KG1 (cell line): ENCODE results near the gene CALHM3.
"Not testable (repeated sequence)": the region's sequence is repeated elsewhere in the genome, so short reads cannot be mapped to it uniquely, and the experiment has no call there.

Source experiments
- DNase-seq: peaks from one replicate; lab custom pipeline; 2025; lab: John Stamatoyannopoulos, UW

Gene CALHM3

DNA sequence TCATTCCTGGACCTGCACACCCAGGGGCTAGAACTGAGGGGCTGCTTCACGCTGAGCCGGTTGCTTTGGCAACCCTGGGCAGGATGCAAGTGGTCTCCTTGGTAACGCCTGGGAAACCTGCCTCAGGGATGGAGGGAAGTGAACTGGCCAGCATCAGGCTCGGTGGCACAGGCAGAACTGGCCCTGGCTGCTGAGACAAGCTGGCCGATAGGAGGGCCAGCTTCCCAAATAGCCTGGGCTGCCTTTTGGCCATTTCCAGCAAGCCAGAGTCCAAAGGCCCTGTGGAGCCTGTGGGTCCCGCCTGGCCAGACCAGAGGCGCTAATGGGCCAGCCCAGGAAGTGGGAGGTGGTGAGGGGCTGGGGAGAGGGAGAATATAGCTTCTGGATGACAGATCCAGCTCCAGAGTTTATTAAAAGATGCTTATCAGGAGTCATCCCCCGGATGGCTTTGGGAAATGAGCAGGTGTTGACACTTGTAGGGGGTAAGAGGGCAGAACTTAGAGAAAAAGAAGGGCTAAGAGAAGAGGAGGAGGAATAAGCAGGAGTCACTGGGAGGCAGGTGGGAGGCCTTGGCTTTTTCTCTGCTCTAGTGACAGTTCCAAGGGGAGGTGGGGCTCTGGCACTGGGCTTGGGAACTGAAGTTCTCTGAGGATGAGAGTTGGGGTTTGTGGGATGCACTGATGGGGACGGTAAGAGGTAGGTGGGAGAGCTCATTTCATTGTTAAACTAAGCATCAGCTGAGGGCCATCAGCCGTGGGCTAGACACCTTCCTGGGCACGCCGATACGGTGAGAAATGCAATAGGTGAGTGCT is 24.0 kb upstream of the CALHM3 start:
- no peak for DNase-seq

- no peak for DNase-seq
These were observed 22.1 kb upstream of the CALHM3 start for GRCh38 chr10:103501186-103501585.

- no peak for DNase-seq
These were observed 21.4 kb upstream of the CALHM3 start for GRCh38 chr10:103500481-103500880.

GRCh38 chr10:103499881-103500280 is 20.8 kb upstream of the CALHM3 start:
- DNase-seq, result no peak

DNA sequence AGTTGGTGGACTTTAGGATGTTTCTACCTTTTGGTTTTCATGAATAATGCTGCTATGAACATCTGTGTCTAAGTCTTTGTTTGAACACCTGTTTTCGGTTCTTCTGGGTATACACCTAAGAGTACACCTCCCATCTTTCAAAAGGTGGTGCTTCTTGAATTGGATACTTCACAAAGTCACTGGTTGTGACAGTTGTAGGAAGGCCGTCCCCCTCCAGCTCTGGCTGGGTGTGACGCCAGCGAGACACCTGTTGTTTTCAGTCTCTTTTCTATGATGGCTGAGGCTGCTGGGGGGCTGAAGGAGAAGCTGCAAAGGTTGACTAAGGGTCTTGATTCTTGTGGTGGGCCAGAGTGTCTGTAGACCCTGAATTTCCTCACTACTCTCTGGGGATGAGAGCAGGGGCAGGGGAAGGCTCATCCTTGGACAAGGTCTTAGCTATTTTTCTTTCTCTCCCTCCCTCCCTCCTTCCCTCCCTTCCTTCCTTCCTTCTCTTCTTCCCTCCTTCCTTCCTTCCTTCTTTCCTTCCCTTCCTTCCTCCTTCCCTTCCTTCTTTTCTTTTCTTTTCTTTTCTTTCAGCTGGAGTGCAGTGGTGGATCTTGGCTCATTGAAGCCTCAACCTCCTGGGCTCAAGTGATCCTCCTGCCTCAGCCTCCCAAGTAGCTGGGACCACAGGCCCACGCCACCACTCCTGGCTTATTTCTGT is 20.0 kb upstream of the CALHM3 start:
- no peak for DNase-seq

GRCh38 chr10:103497161-103497915 is 18.3 kb upstream of the CALHM3 start:
- no peak for DNase-seq

DNA sequence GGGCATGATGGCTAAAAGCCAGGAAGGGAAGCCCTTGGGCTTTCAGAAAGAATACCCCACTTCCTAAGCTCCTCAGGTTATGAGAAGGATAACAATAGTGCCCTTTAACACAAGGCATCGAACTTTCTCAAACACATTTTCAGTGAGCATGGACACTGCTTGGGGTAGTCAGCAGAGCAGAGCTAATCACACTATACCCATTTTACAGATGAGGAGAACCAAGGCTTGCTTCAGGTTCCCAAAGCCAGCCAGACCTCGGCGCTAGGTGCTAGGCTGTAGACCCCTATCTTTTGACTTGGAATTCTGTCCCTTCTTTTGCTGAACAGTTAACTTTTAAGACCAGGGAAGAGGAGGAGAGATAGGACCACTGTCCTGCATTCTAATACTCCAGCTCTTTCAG is 16.3 kb upstream of the CALHM3 start:
- DNase-seq, result no peak

DNA sequence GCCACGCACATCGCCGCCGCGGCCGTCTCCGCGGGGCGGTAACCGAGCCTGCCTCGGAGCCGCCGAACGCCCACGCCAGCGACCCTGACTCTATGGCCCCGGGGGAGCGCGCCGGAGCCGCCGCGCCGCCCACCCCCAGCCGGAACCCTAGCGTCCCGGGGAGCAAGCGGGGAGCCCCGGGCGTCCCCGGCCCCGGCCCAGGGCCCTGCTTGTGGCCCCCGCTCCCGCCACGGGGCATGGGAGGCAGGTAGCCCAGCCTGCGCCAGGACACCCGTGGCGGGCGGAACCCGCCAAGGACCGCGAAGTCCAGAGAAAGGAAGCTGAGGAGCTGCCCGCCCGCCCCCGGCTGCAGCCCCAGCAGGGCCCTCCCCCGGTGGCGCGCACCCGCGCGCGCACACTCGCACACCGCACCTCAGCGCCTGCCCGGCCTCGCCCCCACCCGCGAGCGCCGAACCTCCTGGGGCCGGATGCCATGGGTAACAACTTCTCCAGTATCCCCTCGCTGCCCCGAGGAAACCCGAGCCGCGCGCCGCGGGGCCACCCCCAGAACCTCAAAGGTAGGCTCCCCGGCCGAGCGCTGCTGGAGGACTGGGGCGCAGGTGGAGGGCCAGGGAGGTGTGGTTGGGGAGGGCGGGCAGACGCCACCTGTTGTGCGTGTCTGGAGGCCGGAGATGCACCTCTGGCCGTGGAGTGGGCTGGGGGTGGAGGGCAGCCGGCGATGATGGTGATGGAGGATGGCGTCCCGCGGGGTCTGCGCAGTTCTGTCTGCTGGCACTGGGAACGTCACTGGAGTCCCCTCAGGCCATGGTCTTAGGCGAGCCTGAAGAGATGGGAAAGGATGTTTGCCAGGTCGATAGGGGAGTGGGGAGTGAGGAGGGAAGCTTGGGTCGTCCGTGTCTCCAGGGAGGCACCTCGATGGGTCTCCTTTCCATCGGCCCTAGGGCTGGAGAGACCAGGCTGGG is 15.2 kb upstream of the CALHM3 start:
- DNase-seq, result no peak

DNA sequence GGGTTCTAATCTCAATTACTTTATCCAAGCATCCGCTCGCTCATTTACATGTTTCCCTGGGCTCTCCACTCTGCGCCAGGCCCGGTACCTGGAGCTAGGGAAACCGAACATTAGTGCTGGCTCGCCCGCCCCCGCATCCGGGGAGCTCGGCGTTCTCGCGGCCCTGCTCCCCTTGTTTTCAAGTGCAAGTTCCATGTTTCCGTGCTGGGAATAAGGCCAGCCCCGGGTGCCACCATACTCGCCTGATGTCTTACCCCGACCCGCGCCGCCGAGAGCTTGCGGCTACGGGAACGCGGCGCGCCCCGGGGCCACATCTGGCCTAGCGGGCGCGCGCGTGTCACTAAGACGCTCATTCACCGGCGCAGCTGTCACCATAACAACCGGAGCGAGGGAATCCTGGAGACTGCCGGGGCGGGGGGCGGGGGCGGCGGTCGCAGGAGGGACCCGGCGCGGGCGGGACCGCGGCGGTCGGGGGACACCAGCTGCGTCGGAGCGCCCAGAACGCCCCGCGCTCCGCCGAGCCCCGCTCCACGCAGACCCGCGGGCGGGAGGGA is 14.4 kb upstream of the CALHM3 start, which contains the start of gene NEURL1:
Gene NEURL1 (plus strand): TSS at position 344 of the 554 bp plus-strand sequence. CDS start 683 bp downstream, outside the sequence.
- no peak for DNase-seq

DNA sequence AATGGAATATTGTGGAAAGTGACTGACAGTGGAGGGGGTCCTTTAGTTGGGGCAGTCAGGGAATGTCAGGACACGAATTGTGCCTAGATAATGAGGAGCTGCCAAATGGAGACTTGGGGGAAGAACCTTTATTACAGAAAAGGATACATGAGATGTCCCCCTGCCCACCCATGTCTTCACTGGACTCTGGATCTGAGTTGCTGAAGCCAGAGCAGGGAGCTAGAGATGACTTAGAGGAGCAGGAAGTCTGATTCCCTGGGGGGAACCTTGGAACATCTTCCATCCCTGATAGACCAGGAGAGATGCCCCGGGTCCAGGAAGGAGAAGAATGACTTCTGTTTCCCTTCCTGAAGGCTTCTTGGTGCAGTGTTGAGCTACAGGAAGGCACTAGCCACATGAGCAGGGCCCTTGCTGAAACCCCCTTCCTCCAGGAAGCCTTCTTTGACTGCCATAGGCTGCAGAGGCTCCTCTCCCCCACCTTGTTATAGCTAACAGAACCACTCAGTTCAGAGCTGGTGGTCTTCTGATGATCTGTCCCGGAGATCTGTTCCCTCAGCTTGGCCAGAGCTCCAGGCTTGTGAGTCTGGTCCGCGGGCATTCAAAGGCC is 13.7 kb upstream of the CALHM3 start:
- DNase-seq, result no peak

DNA sequence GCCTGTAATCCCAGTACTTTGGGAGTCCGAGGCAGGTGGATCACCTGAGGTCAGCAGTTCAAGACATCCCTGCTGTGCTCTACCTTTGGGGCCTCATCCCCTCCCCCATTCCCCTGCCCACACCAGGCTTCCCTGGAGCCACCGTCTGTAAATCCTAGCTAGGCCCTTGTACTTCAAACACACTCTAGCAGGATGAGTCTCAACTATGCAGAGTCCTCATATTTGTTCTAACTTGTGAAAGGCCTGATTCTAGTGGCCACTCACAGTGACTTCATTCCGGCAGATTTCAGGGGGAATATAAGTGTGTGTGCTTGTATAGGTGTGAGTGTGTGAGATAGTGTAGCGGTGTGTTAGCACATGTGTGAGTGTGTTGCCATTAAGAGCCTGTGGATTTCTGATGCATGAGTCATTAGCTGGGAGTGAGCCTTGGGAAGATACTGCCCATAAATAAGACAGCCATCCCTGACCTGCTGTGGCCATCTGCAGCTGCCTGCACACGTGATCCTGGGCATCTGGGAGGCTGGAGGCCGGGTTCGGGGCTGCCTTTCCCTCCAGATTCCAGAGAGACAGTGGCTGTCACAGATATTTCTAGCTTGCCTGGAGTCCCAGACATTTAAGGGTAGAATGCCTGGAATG is 12.8 kb upstream of the CALHM3 start:
- DNase-seq, result no peak

- DNase-seq, result no peak
These were observed 11.9 kb upstream of the CALHM3 start for GRCh38 chr10:103490986-103491314.

- DNase-seq, result no peak
These were observed 8.3 kb upstream of the CALHM3 start for GRCh38 chr10:103487410-103487708.

GRCh38 chr10:103486635-103487409 is 7.8 kb upstream of the CALHM3 start:
- not testable (repeated sequence) for DNase-seq

DNA sequence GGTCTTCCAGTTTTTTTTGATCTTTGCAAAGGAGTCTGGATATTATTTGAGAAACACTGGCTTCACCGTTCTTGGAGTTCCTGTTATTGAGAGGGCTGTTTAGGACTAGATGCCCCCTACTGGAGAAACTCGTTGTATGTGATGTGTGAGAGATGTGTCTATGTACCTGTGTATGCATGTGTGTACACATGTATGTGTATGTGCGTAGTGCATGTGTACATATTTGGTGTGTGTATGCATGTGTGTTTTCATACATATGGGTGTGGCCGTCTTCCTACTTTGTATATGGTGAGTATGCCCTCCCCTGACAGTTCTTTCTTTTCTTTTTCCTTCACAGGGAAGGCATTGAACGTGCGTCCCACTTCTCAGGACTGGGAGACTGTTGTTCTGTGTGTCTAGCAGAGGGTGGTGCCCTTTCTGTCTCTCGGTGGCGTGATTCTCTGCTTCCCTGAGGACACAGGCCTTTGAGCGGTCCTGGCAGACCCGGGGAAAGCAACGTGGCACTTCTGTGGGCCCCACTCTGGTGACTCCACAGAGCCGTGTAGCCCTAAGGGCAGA is 3.0 kb upstream of the CALHM3 start:
- peak; percentile 76 for DNase-seq

GRCh38 chr10:103480521-103480920 is 1.5 kb upstream of the CALHM3 start:
- no peak for DNase-seq

GRCh38 chr10:103478671-103479070 is 369 bp downstream of the CALHM3 start:
- DNase-seq, result no peak

DNA sequence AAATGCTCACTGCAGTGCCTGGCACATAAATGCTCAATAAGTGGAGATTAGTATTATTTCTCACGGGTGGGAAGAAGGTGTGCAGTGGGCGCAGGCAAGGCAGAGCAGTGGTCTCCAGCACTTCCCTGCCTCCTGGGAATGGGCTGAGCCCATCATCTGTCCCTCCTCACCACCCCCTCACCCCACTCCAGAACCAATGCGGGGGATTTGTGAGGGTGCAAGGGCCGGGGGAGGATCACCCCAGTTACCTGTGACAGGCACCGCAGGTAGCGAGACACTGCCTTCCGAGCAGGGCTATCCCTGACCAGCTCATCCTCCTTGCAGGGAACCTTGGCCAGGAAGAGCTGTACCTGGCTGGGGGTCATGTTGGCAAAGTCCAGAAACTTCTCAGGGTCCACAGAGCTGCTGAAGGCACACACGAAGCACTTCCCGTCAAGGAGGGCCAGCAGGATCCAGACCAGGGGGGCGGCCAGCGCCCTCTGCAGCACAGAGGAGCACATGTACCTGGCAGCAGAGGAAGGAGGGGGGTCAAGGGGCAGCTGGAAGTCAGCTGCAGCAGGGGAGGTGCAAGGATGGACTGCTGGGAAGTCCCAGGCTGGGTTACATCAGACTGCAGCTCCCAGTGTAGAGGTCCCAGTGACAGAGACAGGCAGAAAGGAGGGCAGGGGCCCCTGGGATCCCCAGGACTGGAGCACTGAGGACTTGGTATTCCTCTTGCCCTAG is 2.8 kb downstream of the CALHM3 start:
- no peak for DNase-seq

GRCh38 chr10:103475437-103475836 is 3.6 kb downstream of the CALHM3 start:
- no peak for DNase-seq
